Osteoblast (primary cell): ENCODE results near the gene FAM47A. TPM values are rescaled to one million over a fixed set of nuclear protein-coding genes. Genes with fewer than 3 reads are reported as not detected.

Experiments
- DNase-seq: peaks from one replicate; pipeline ENCODE4 v3.0.0; 2011; ENCODE audit warnings: low spot score, mixed read lengths; ENCODE audit not compliant: insufficient read length; ENCODE audit errors: missing footprints
- H2AFZ ChIP-seq: 2 replicates; pipeline ENCODE4 v1.6.0; 2011; ENCODE audit warnings: mild to moderate bottlenecking, low read length
- H3K27ac ChIP-seq: 2 replicates; pipeline ENCODE4 v1.5.1; 2011; ENCODE audit warnings: mild to moderate bottlenecking, low read depth, low read length, moderate library complexity
- H3K27me3 ChIP-seq: 2 replicates; pipeline ENCODE4 v1.6.0; 2012; ENCODE audit warnings: mild to moderate bottlenecking, control low read depth, inconsistent platforms, low read length, moderate library complexity; ENCODE audit not compliant: insufficient read depth
- H3K36me3 ChIP-seq: 2 replicates; pipeline ENCODE4 v1.5.1; 2011; ENCODE audit warnings: mild to moderate bottlenecking, low read length, control low read depth, moderate library complexity; ENCODE audit not compliant: insufficient read depth
- H3K4me1 ChIP-seq: 2 replicates; pipeline ENCODE4 v1.5.1; 2011; ENCODE audit warnings: mild to moderate bottlenecking, low read length, control low read depth, moderate library complexity; ENCODE audit not compliant: insufficient read depth
- H3K4me2 ChIP-seq: 2 replicates; pipeline ENCODE4 v1.6.0; 2011; ENCODE audit warnings: mild to moderate bottlenecking, low read length; ENCODE audit not compliant: insufficient read depth
- H3K4me3 ChIP-seq: fragments of 200-600 bp; sonication (generic); 3 replicates; pipeline ENCODE4 v1.5.1; 2012; ENCODE audit warnings: mild to moderate bottlenecking, low read length, inconsistent platforms; ENCODE audit not compliant: insufficient read depth
- H3K79me2 ChIP-seq: 2 replicates; pipeline ENCODE4 v1.6.0; 2012; ENCODE audit warnings: mild to moderate bottlenecking, low read length, control low read depth, inconsistent platforms; ENCODE audit not compliant: insufficient read depth
- H3K9me3 ChIP-seq: 2 replicates; pipeline ENCODE4 v1.5.1; 2011; ENCODE audit warnings: low read depth, low read length, control low read depth
- H4K20me1 ChIP-seq: 2 replicates; pipeline ENCODE4 v1.6.0; 2012; ENCODE audit warnings: mild to moderate bottlenecking, low read length, control low read depth; ENCODE audit not compliant: insufficient read depth
- total RNA-seq: library from RNA; depleted of rRNA; stranded (reverse); fragments of >200 nt; gene quantifications from 2 replicates; pipeline ENCODE4 v1.2.3, GENCODE V29; 2012
- TF ChIP-seq, protein P1 (sequence below): IDR thresholded peaks from 2 replicates; pipeline ENCODE4 v1.5.1; 2011; ENCODE audit warnings: mild to moderate bottlenecking, low read depth, low read length, moderate library complexity; ENCODE audit errors: extremely low read depth

FAM47A gene
- total RNA-seq, 1 donor, result not detected

DNA sequence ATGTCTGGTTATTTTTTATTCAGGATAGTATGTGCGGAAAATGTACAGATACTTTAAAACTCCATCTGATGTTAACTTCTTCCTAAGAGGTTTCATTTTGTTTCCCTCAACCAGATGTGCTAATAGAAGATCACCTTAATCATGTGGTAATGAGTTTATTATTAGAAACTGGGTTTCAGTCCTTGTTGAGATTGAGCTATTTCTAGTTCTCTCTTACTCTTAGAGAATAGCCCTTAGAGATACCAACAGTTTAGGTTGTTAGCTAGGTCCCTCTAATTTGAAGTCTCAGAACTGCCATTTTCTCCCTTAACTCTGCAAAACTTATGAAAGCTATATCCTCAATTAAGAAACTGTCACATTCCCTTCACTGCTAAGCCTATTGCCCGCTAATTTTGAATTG lies 13.0 kb downstream of the FAM47A start:
- Histone ChIP-seq H3K79me2 (no peaks in the 10 kb centered on the region), H3K27ac (no peak overlapping the region), H3K4me3 (no peak overlapping the region), H4K20me1 (no peaks in the 10 kb centered on the region), H2AFZ (no peak overlapping the region), H3K9me3 (no peaks in the 10 kb centered on the region), H3K4me1 (no peaks in the 10 kb centered on the region), H3K36me3 (no peaks in the 10 kb centered on the region), H3K27me3 (no peaks in the 10 kb centered on the region), H3K4me2 (no peak overlapping the region)
- DNase-seq, result no peak
- TF ChIP-seq, protein P1, sequence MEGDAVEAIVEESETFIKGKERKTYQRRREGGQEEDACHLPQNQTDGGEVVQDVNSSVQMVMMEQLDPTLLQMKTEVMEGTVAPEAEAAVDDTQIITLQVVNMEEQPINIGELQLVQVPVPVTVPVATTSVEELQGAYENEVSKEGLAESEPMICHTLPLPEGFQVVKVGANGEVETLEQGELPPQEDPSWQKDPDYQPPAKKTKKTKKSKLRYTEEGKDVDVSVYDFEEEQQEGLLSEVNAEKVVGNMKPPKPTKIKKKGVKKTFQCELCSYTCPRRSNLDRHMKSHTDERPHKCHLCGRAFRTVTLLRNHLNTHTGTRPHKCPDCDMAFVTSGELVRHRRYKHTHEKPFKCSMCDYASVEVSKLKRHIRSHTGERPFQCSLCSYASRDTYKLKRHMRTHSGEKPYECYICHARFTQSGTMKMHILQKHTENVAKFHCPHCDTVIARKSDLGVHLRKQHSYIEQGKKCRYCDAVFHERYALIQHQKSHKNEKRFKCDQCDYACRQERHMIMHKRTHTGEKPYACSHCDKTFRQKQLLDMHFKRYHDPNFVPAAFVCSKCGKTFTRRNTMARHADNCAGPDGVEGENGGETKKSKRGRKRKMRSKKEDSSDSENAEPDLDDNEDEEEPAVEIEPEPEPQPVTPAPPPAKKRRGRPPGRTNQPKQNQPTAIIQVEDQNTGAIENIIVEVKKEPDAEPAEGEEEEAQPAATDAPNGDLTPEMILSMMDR, result no peak

DNA sequence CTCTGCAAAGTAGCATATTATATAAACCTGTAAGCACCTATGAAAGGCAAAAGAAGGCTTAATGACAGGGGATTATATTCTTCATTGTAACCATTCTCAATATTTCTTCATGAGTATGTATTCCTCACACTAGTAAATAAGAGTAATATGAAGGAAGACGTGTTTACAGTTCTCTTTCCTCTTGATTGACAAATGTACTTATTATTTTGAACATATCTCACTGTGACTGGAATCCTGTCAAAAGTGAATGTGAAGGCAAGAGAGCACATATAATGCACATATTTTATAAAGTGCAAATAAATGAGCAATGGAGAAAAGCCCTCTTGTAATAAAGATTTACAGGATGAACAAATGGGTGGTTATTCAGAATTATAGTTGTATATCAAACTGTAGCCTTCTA lies 19.7 kb downstream of the FAM47A start:
- no peaks in the 10 kb centered on the region for H3K79me2 ChIP-seq
- H4K20me1 ChIP-seq, result no peaks in the 10 kb centered on the region
- DNase-seq, result no peak
- no peak overlapping the region for H3K4me3 ChIP-seq
- H3K9me3 ChIP-seq, result no peaks in the 10 kb centered on the region
- H3K36me3 ChIP-seq, result no peaks in the 10 kb centered on the region
- H3K4me2 ChIP-seq, result no peak overlapping the region
- no peak overlapping the region for H3K27ac ChIP-seq
- TF ChIP-seq, protein P1, result no peak
- H3K27me3 ChIP-seq, result no peaks in the 10 kb centered on the region
- H2AFZ ChIP-seq, result no peak overlapping the region
- no peaks in the 10 kb centered on the region for H3K4me1 ChIP-seq
